ENCODE data around the gene DPEP3.
"Not testable (repeated sequence)": the region's sequence is repeated elsewhere in the genome, so short reads cannot be mapped to it uniquely, and the experiment has no call there.

DNA sequence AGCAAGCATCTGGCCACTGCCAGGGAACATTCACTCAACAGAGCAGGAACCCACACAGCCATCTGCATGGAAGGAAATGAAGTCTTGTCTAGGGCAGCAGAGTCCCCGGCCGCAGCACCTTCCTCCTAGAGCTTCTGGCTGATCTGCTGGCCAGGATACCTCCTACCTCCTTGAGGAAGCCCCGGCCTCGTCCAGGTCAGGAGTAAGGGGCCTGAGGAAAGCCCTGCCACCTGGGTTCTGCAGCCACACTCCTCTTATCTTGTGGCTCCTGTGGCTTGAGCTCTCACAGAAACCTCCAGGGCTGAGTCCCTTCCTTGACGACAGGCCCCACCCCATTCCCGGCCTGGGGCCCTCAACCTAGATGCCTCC lies 13.7 kb upstream of the DPEP3 start:
- TF ChIP-seq, protein P1, sequence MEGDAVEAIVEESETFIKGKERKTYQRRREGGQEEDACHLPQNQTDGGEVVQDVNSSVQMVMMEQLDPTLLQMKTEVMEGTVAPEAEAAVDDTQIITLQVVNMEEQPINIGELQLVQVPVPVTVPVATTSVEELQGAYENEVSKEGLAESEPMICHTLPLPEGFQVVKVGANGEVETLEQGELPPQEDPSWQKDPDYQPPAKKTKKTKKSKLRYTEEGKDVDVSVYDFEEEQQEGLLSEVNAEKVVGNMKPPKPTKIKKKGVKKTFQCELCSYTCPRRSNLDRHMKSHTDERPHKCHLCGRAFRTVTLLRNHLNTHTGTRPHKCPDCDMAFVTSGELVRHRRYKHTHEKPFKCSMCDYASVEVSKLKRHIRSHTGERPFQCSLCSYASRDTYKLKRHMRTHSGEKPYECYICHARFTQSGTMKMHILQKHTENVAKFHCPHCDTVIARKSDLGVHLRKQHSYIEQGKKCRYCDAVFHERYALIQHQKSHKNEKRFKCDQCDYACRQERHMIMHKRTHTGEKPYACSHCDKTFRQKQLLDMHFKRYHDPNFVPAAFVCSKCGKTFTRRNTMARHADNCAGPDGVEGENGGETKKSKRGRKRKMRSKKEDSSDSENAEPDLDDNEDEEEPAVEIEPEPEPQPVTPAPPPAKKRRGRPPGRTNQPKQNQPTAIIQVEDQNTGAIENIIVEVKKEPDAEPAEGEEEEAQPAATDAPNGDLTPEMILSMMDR (conservative IDR thresholded peaks at IDR 0.05 in 1 of 2, IDR thresholded peaks at IDR 0.05 in 1 of 2; ENCODE audit: extremely low read depth in 1 of 2, insufficient read depth in 1 of 2, low read depth in 1 of 2, low read length in 2 of 2): not testable (repeated sequence)
- not testable (repeated sequence) for TF ChIP-seq EZH2 (IDR thresholded peaks at IDR 0.05; ENCODE audit: borderline replicate concordance, low read length)

Measured in mammary epithelial cell (primary cell).